K562 (cell line): Measurements from ENCODE around the gene CCL19. TPM values are rescaled to one million over a fixed set of nuclear protein-coding genes. Genes with fewer than 3 reads are reported as not detected.
A peak's percentile ranks its signal among the peaks of the same experiment; 100 is the strongest.

Source experiments
- BHLHE40 ChIP-seq: IDR thresholded peaks from 2 replicates; pipeline ENCODE4 v1.6.1; 2011; ENCODE audit warnings: low read length, improper control_type of control experiment
- CREB3L1 ChIP-seq: fragments of 450-650 bp; IDR thresholded peaks from 2 replicates; pipeline ENCODE4 v1.6.1; 2014; ENCODE audit warnings: low read depth, mild to moderate bottlenecking, moderate library complexity, borderline replicate concordance
- E2F4 ChIP-seq: sonication (generic); formaldehyde crosslinking; IDR thresholded peaks from 2 replicates; pipeline ENCODE4 v1.8.0; 2022; ENCODE audit warnings: mild to moderate bottlenecking, low read depth, missing genetic modification reagents
- MEIS2 ChIP-seq: fragments of 450-650 bp; IDR thresholded peaks from 2 replicates; pipeline ENCODE4 v1.6.1; 2014; ENCODE audit warnings: mild to moderate bottlenecking; ENCODE audit not compliant: partially characterized antibody
- PML ChIP-seq: IDR thresholded peaks from 2 replicates; pipeline ENCODE4 v1.6.1; 2012; ENCODE audit warnings: low read length, inconsistent platforms
- REST ChIP-seq, 2 experiments: fragments of 450-650 bp; formaldehyde crosslinking in 1 of 2; IDR thresholded peaks; 2 replicates each; pipeline versions ENCODE4 v1.4.0 to v1.6.1; 2014 to 2020; ENCODE audit warnings: mild to moderate bottlenecking in 2 of 2, borderline replicate concordance in 1 of 2, low read depth in 1 of 2
- SIN3B ChIP-seq: fragments of 450-650 bp; IDR thresholded peaks from 2 replicates; pipeline ENCODE4 v1.6.1; 2017; ENCODE audit warnings: low read depth, mild to moderate bottlenecking, moderate library complexity
- SMAD1 ChIP-seq: fragments of 150-350 bp; IDR thresholded peaks from 2 replicates; pipeline ENCODE4 v1.6.1; 2014; ENCODE audit warnings: low read length, low read depth; ENCODE audit not compliant: partially characterized antibody
- SRSF3 ChIP-seq: fragments of 200-400 bp; formaldehyde crosslinking; IDR thresholded peaks from 2 replicates; pipeline ENCODE4 v1.6.1; 2016; ENCODE audit warnings: mild to moderate bottlenecking, low read length, moderate library complexity; ENCODE audit not compliant: insufficient read depth
- TAF9B ChIP-seq: fragments of 450-650 bp; IDR thresholded peaks from 2 replicates; pipeline ENCODE4 v1.6.1; 2018; ENCODE audit warnings: mild to moderate bottlenecking; ENCODE audit not compliant: partially characterized antibody
- TCF7 ChIP-seq: sonication (generic); IDR thresholded peaks from 2 replicates; pipeline ENCODE4 v1.6.1; 2016; ENCODE audit warnings: antibody characterized with exemption, borderline replicate concordance
- ZEB2 ChIP-seq: fragments of 450-650 bp; IDR thresholded peaks from 2 replicates; pipeline ENCODE4 v1.6.1; 2016
- ZFP91 ChIP-seq: sonication (generic); formaldehyde crosslinking; IDR thresholded peaks from 2 replicates; pipeline ENCODE4 v1.8.0; 2022; ENCODE audit warnings: mild to moderate bottlenecking, missing genetic modification reagents
- polyA plus RNA-seq, 8 experiments: library from polyadenylated mRNA; depleted of rRNA in 4 of 8; stranded (reverse) in 5 of 8; unstranded in 3 of 8; fragments of >200 nt; fragmentation: Nextera tagmentation in 2 of 8; fragmentation: Illumina TruSeq in 1 of 8; extraction: Ambion mirVana in 2 of 8; extraction: Trizol in 1 of 8; gene quantifications; 2 replicates each; pipeline versions ENCODE4 v1.2.1 to v1.2.3, GENCODE V29; 2011 to 2014; ENCODE audit warnings: inconsistent platforms in 1 of 8, missing spikeins in 1 of 8
- total RNA-seq, 7 experiments: library from RNA; depleted of rRNA in 6 of 7; stranded (reverse); fragments of >200 nt in 6 of 7; fragmentation: Illumina TruSeq in 2 of 7; extraction: Trizol in 2 of 7; gene quantifications; 2 replicates each; pipeline versions ENCODE4 v1.2.1 to v1.2.3, GENCODE V29; 2011 to 2021; ENCODE audit warnings: low replicate concordance in 1 of 7

Gene CCL19
- total and polyA plus RNA-seq, 9 of the 15 experiments (the other 6 are each of a cell fraction or from before 2014, with no cell fraction given): not detected

GRCh38 chr9:34651876-34652601 is 39.0 kb downstream of the CCL19 start, which contains the start of gene IL11RA (continued):
- TF ChIP-seq REST (IDR thresholded peaks at IDR 0.05; ENCODE audit: borderline replicate concordance) (0 out of 2 replicates have a peak, but pooled peaks have one; percentile 2), REST (CRISPR knock-in tag; IDR thresholded peaks at IDR 0.05; ENCODE audit: low read depth) (no peak), CREB3L1 (no peak), PML (no peak), TCF7 (no peak), SMAD1 (no peak), TAF9B (no peak), E2F4 (CRISPR knock-in tag) (peak; percentile 62; the same call in 1 of the 2 replicates), BHLHE40 (peak; percentile 29; the same call in 1 of the 2 replicates), SRSF3 (no peak), ZEB2 (no peak), MEIS2 (peak; percentile 99), ZFP91 (0 out of 2 replicates have a peak, but pooled peaks have one; percentile 65), SIN3B (no peak)
